ENCODE results near the gene ARHGAP12.

Gene ARHGAP12

GRCh38 chr10:31760674-31761081 is 168.0 kb downstream of the ARHGAP12 start:
- no peak for DNase-seq

- DNase-seq, result peak; percentile 91
These were observed 168.6 kb downstream of the ARHGAP12 start for GRCh38 chr10:31759799-31760626.

- DNase-seq, result peak; percentile 24
These were observed 169.4 kb downstream of the ARHGAP12 start for GRCh38 chr10:31759124-31759798.

GRCh38 chr10:31758495-31758894 is 170.1 kb downstream of the ARHGAP12 start:
- no peak for DNase-seq

- DNase-seq, result no peak
These were observed 170.8 kb downstream of the ARHGAP12 start for GRCh38 chr10:31757831-31758230.

- no peak for DNase-seq
These were observed 171.2 kb downstream of the ARHGAP12 start for GRCh38 chr10:31757386-31757791.

GRCh38 chr10:31756729-31757110 is 171.9 kb downstream of the ARHGAP12 start:
- DNase-seq, result no peak

GRCh38 chr10:31756101-31756728 is 172.4 kb downstream of the ARHGAP12 start:
- no peak for DNase-seq

Measured in NCI-H2081 treated with DMSO at 0.1 percent for 48 hours (cell line).